Loucy (cell line): Measurements from ENCODE around the gene PYROXD2.

Source experiments
- H2AFZ ChIP-seq: fragments of 200-600 bp; sonication (generic); 2 replicates; pipeline ENCODE4 v1.6.0; 2016; ENCODE audit warnings: antibody characterized with exemption, mild to moderate bottlenecking, low read length, moderate library complexity
- H3F3A ChIP-seq: fragments of 200-600 bp; 2 replicates; pipeline ENCODE4 v1.6.0; 2016; ENCODE audit warnings: antibody characterized with exemption, low read depth, mild to moderate bottlenecking
- H3K27me3 ChIP-seq: fragments of 200-600 bp; sonication (generic); 2 replicates; pipeline ENCODE4 v1.6.1; 2014; ENCODE audit warnings: low read length, mild to moderate bottlenecking; ENCODE audit not compliant: insufficient read depth, poor library complexity, severe bottlenecking
- H3K36me3 ChIP-seq: fragments of 200-600 bp; sonication (generic); 2 replicates; pipeline ENCODE4 v1.6.1; 2016; ENCODE audit warnings: low read length; ENCODE audit not compliant: insufficient read depth
- H3K4me1 ChIP-seq: fragments of 200-600 bp; sonication (generic); 2 replicates; pipeline ENCODE4 v1.5.1; 2014; ENCODE audit warnings: low read length, mild to moderate bottlenecking; ENCODE audit not compliant: insufficient read depth, poor library complexity, severe bottlenecking
- H3K4me2 ChIP-seq: fragments of 200-600 bp; sonication (generic); 2 replicates; pipeline ENCODE4 v1.6.0; 2014; ENCODE audit warnings: antibody characterized with exemption, low read length, low read depth, mild to moderate bottlenecking; ENCODE audit not compliant: poor library complexity, severe bottlenecking
- H3K4me3 ChIP-seq: fragments of 200-600 bp; sonication (generic); 2 replicates; pipeline ENCODE4 v1.5.1; 2014; ENCODE audit warnings: low read length, mild to moderate bottlenecking, mixed read lengths; ENCODE audit not compliant: poor library complexity, severe bottlenecking
- H3K79me2 ChIP-seq: fragments of 200-600 bp; sonication (generic); 2 replicates; pipeline ENCODE4 v1.6.1; 2014; ENCODE audit warnings: low read length; ENCODE audit not compliant: insufficient read depth
- H3K9ac ChIP-seq: fragments of 200-600 bp; sonication (generic); 2 replicates; pipeline ENCODE4 v1.6.0; 2014; ENCODE audit warnings: mild to moderate bottlenecking, low read depth, low read length, moderate library complexity; ENCODE audit not compliant: poor library complexity, severe bottlenecking
- H3K9me2 ChIP-seq: fragments of 200-600 bp; sonication (generic); replicated peaks from 2 replicates; pipeline ENCODE4 v1.6.1; 2016; ENCODE audit warnings: low read depth, low read length, mixed read lengths
- H3K9me3 ChIP-seq: fragments of 200-600 bp; sonication (generic); 2 replicates; pipeline ENCODE4 v1.6.1; 2014; ENCODE audit warnings: mild to moderate bottlenecking, antibody characterized with exemption, low read length, low read depth; ENCODE audit not compliant: insufficient read depth
- H4K20me1 ChIP-seq: fragments of 200-600 bp; sonication (generic); 2 replicates; pipeline ENCODE4 v1.6.0; 2014; ENCODE audit warnings: antibody characterized with exemption, low read length, mild to moderate bottlenecking; ENCODE audit not compliant: insufficient read depth, poor library complexity, severe bottlenecking
- EZH2phosphoT487 ChIP-seq: fragments of 200-600 bp; IDR thresholded peaks from 2 replicates; pipeline ENCODE4 v1.6.1; 2018; ENCODE audit warnings: antibody characterized with exemption, mild to moderate bottlenecking, moderate library complexity, borderline replicate concordance
- TF ChIP-seq, protein P1 (sequence below): fragments of 200-600 bp; sonication (generic); conservative IDR thresholded peaks from 2 replicates; pipeline ENCODE4 v1.5.1; 2014; ENCODE audit warnings: mild to moderate bottlenecking, antibody characterized with exemption, low read length

The PYROXD2 gene

GRCh38 chr10:98407744-98408241, 7.2 kb downstream of the PYROXD2 start:
- no peak overlapping the region for H3K9ac ChIP-seq
- H3K4me1 ChIP-seq: no peaks in the 10 kb centered on the region
- H3F3A ChIP-seq: no peaks in the 10 kb centered on the region
- H2AFZ ChIP-seq: no peak overlapping the region
- no peaks in the 10 kb centered on the region for H3K79me2 ChIP-seq
- no peak for TF ChIP-seq EZH2phosphoT487
- TF ChIP-seq, protein P1, sequence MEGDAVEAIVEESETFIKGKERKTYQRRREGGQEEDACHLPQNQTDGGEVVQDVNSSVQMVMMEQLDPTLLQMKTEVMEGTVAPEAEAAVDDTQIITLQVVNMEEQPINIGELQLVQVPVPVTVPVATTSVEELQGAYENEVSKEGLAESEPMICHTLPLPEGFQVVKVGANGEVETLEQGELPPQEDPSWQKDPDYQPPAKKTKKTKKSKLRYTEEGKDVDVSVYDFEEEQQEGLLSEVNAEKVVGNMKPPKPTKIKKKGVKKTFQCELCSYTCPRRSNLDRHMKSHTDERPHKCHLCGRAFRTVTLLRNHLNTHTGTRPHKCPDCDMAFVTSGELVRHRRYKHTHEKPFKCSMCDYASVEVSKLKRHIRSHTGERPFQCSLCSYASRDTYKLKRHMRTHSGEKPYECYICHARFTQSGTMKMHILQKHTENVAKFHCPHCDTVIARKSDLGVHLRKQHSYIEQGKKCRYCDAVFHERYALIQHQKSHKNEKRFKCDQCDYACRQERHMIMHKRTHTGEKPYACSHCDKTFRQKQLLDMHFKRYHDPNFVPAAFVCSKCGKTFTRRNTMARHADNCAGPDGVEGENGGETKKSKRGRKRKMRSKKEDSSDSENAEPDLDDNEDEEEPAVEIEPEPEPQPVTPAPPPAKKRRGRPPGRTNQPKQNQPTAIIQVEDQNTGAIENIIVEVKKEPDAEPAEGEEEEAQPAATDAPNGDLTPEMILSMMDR: no peak
- no peak overlapping the region for H3K4me2 ChIP-seq
- H4K20me1 ChIP-seq: no peaks in the 10 kb centered on the region
- no peak overlapping the region for H3K4me3 ChIP-seq
- H3K27me3 ChIP-seq: no peaks in the 10 kb centered on the region
- no peaks in the 10 kb centered on the region for H3K9me2 ChIP-seq
- H3K36me3 ChIP-seq: no peaks in the 10 kb centered on the region
- H3K9me3 ChIP-seq: no peaks in the 10 kb centered on the region

DNA sequence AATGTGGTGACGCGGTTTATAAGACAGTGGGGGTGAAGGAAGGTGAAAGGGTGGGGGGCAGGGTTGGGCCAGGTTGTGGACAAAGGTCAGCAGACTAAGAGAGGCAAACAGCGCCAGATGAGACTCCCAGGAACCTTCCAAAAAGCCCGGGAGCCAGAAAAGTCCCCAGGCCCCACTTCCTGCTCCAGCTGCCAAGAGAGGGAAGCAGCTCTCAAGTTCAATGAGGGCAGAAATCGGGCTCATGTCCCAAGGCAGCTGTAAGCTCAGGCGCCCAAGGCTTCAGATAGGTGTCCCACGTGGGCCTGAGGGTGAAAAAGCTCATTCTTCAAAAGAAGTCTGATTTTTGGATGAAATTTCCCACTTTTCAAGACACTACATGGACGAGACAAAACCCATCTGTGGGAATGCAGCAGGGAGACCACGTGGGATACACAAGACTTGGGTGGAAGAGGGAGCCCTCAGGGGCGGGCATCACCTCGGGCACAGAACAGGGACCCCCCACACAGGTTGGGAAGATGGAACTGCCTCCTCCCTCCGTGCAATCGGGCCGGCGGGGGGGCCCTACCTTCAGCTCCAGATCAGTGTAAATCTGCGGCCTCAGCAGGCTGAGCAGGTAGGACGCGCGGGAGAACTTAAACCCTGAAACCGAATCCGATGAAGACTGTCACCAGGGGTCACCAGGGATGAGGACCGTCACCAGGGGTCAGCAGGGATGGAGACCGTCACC, 7.8 kb downstream of the PYROXD2 start:
- no peak overlapping the region for H3K4me2 ChIP-seq
- H3K4me3 ChIP-seq: no peak overlapping the region
- H3K9me2 ChIP-seq: no peaks in the 10 kb centered on the region
- H3K9ac ChIP-seq: no peak overlapping the region
- H2AFZ ChIP-seq: no peak overlapping the region
- no peaks in the 10 kb centered on the region for H3K9me3 ChIP-seq
- no peaks in the 10 kb centered on the region for H3K4me1 ChIP-seq
- TF ChIP-seq, protein P1: no peak
- no peak for TF ChIP-seq EZH2phosphoT487
- no peaks in the 10 kb centered on the region for H3K36me3 ChIP-seq
- no peaks in the 10 kb centered on the region for H3F3A ChIP-seq
- no peaks in the 10 kb centered on the region for H3K79me2 ChIP-seq
- no peaks in the 10 kb centered on the region for H3K27me3 ChIP-seq
- no peaks in the 10 kb centered on the region for H4K20me1 ChIP-seq

DNA sequence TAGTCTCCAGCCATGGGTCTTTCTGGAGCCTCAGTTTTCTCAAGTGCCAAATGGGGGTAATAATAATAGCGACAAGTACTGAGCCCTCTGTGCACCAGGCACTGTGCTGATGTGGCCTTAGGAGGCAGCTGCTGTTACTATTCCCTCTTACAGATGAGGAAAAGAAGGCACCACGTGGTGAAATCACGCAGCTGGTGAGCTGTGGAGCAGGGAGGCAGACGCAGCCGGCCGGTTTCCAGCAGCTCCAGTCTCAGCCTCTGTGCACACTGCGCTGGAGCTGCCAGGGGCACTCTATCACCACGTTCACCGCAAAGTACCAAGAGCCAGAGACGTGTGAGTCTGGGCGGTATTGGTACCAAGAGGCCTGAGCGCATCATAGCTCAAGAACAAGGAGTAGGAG, 9.6 kb downstream of the PYROXD2 start:
- no peaks in the 10 kb centered on the region for H3K9me2 ChIP-seq
- no peaks in the 10 kb centered on the region for H3K27me3 ChIP-seq
- H3K4me3 ChIP-seq: no peak overlapping the region
- H3K36me3 ChIP-seq: no peaks in the 10 kb centered on the region
- no peaks in the 10 kb centered on the region for H3K4me1 ChIP-seq
- no peak overlapping the region for H3K9ac ChIP-seq
- H3K9me3 ChIP-seq: no peaks in the 10 kb centered on the region
- no peaks in the 10 kb centered on the region for H4K20me1 ChIP-seq
- H3K79me2 ChIP-seq: no peaks in the 10 kb centered on the region
- no peak overlapping the region for H3K4me2 ChIP-seq
- no peak overlapping the region for H2AFZ ChIP-seq
- TF ChIP-seq, protein P1: no peak
- no peak for TF ChIP-seq EZH2phosphoT487
- no peaks in the 10 kb centered on the region for H3F3A ChIP-seq
